ENCODE results near the gene TMEM119. TPM values are rescaled to one million over a fixed set of nuclear protein-coding genes. Genes with fewer than 3 reads are reported as not detected.

The TMEM119 gene
- total and polyA plus RNA-seq, 9 of the 15 experiments (the other 6 are each of a cell fraction or from before 2014, with no cell fraction given): 0.18 TPM; not detected in 8

GRCh38 chr12:108589840-108590229 is 8.0 kb downstream of the TMEM119 start (continued):
- TF ChIP-seq ZBTB40 (IDR thresholded peaks at IDR 0.05) (no peak), ZBTB40 (CRISPR knock-in tag; IDR thresholded peaks at IDR 0.05) (no peak), ZNF407 (IDR thresholded peaks at IDR 0.05; ENCODE audit: low read depth) (no peak), CLOCK (CRISPR knock-in tag; IDR thresholded peaks at IDR 0.05; ENCODE audit: borderline replicate concordance) (no peak), HLTF (IDR thresholded peaks at IDR 0.05) (no peak), COPS2 (conservative IDR thresholded peaks at IDR 0.05) (no peak), BRF2 (IDR thresholded peaks at IDR 0.05; ENCODE audit: borderline replicate concordance, insufficient read depth, insufficient read length) (no peak)
